NCI-H2107 treated with DMSO at 0.1 percent for 48 hours (cell line): ENCODE data around the gene MGAT5.

ENCODE experiments used
- DNase-seq: peaks from one replicate; lab custom pipeline; 2025; ENCODE audit not compliant: unreplicated experiment; lab: John Stamatoyannopoulos, UW

The MGAT5 gene, protein sequence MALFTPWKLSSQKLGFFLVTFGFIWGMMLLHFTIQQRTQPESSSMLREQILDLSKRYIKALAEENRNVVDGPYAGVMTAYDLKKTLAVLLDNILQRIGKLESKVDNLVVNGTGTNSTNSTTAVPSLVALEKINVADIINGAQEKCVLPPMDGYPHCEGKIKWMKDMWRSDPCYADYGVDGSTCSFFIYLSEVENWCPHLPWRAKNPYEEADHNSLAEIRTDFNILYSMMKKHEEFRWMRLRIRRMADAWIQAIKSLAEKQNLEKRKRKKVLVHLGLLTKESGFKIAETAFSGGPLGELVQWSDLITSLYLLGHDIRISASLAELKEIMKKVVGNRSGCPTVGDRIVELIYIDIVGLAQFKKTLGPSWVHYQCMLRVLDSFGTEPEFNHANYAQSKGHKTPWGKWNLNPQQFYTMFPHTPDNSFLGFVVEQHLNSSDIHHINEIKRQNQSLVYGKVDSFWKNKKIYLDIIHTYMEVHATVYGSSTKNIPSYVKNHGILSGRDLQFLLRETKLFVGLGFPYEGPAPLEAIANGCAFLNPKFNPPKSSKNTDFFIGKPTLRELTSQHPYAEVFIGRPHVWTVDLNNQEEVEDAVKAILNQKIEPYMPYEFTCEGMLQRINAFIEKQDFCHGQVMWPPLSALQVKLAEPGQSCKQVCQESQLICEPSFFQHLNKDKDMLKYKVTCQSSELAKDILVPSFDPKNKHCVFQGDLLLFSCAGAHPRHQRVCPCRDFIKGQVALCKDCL

DNA sequence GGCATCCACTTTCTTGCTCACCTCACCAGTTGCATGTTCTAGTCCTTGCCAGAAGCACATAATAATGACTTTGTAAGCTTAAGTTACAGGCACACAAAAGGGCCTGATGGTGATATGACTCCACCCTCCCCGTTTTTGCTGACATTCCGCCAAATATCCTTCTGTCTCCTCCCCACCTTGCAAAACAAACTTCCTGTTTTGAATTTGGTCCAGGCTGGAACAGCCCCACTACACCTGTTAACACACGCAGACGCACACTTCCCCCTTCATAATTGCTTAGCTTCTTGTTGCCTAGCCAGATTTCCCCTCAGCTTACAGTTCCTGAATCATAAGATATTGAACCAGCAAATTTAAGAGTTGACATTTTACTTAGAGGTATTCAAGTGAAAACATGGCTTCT is at the start of gene MGAT5:
TSS of gene MGAT5 (plus strand) at position 269 of the 400 bp plus-strand sequence. CDS start 332 bp downstream, outside the sequence.
- peak; percentile 76 for DNase-seq

DNA sequence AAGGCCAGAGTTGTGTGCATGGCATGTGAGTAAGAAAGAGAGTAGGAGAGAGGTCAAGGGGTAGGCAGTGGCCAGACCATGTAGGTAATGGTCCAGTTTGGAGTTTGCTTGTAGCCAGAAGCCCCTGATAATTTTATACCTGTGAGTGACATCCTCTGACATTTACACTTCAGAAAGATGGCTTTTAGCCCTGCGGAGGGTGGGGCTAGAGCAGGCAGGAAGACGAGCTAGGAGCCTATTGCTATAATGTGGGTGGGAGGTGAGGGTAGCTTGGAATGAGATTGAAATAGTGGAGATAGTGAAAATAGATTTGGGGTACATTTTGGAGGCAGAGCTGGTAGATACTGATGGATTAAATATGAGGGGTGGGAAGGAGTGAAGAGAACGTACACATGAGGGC is 48.8 kb upstream of the MGAT5 start:
- no peak for DNase-seq

DNA sequence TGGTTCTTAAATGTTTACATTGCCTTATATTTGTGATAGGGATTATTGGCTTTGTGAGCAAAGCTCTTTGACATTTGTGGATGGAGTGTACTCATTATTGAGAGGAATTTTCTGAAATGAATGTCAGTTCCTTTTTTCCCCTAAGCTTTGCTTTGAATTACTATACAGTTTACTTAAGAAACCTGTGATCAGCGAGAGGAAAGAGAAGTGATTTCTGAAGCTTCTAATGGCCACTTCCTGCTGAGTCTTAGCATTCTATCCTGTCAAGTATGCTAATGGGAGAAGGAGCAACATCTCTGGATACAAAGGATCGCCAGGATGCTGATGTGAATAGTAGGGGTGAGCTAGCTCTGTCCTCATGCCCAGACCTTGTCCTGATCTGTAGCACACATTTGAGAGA is 47.8 kb upstream of the MGAT5 start:
- no peak for DNase-seq

DNA sequence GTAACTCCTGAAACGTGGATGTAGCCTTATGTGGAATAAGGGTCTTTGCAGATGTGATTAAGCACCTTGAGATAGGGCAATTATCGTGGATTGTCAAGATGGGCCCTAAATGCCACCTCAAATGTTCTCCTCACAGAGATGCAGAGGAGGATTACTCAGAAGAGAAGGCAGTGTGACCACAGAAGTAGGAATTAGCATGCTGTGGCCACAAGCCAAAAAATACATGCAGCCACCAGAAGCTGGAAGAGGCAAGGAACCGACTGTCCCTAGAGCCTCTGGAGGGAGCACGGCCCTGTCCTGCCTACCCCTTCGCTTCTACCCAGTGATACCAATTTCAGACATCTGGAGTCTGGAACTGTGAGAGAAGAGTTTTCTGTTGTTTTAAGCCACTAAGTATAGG is 47.3 kb upstream of the MGAT5 start:
- DNase-seq, result no peak

DNA sequence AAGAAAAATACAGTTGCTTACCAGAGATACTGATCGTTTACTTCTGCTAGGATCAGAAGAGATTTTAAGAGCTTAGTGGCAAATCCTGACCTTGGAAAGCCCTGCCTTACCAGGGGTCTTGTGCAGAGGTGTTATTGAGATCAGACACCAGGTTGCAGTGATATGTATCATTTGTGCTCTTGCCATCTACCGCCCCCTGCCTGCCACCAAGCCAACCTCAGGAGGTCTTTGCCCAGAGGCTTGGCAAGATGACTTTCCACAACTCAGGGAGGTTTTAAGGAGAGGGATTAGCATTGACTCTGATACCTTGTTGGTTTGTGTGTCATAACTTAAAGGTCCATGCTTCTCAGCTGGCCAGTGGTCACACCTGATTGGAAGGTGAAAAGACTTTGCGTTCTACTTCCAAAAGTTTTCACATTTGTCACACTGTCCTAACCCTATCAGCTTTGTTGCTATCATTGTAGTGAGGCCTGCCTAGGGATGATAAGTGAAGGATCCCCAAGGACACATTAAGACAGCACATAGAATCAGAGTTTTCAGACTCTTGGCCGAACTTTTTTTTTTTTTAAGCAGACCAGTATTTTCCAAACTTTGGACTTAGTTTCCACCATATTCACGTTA is 46.2 kb upstream of the MGAT5 start:
- DNase-seq, result peak; percentile 7

DNA sequence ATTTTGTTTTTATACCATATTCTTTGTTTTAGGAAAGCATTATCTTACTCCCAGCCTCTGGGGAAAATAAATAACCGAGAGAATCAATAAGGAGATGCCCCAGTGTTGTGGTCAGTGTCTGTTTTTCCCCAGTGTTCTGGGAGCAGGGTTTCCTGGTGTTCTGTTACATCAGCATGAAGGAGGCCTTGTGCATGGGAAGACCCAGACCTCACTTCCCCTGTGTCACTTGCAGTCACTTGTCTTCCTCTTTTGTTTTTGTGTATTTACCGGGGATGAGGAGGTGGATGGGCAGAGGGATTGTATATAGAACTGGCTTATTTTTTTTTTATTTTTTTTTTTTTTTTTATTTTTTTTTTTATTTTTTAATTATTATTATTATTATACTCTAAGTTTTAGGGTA is 45.0 kb upstream of the MGAT5 start:
- no peak for DNase-seq

DNA sequence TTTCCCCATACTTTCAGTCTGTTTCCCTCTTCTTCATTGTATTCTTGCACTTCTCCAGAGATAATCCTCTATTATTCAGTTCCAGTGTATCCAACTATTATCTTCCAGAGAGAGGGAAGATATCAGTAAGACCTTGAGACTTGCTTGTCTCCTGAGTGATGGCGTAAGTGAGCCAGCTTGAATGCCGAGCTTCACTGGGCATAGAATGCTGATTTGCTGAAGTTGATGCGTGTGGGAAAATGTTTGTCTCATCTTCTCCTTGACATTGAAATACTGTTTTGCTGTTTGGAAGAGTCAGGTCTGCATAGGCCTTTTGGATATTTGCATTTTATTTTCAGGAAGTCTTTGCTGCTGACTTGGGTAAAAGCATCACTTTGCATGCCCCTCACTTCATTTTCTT is 41.1 kb upstream of the MGAT5 start:
- no peak for DNase-seq

DNA sequence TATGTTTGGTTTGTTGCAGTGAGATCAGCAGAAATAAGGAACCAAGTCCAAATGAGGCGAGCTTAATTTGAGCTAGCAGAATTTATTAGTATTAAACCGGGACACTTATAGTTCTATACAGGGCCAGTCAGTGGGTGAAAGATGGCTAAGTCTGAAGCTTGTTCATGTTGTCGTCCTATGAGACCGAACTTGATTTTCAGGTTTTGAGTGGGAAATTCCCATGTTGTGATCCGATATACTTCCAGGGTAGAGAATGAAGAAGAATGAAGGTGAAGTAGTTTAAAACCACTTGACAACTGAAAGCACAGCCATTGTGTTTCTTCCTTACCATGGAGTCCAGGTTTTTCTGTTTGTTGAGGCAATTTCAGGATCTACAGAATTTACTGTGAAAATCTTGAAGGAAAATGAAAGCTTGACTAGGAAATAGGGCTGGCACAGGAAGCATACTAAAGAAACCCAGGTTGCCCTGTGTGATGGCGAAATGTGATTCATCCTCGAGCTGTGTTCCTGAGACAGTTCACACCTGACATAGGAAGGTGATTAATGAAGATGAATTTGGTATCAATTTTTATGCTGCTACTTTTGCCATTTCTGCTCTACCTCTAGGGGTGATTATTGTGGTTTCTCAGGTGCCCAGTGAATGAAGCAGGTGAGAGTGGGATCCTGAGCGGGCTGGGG is 37.6 kb upstream of the MGAT5 start:
- DNase-seq, result no peak

DNA sequence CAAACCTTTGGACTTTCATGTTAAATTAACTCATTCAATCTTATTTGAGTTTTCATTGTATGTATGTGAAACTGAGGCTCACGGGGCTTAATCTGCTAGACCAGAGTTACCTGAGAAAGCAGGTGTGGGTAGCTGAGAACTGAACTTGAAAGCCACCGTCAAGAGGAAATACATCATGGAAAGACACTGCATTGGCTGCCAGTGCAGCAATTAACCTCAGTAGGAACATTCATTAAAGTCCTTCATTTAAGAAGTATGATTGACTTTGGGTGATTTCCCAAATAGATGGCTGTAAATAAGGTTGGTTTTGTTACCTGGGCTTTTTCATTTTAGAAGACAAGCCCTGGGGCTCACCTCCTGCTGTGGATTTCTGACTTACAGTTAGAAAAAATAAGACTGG is 36.5 kb upstream of the MGAT5 start:
- DNase-seq, result peak; percentile 13

DNA sequence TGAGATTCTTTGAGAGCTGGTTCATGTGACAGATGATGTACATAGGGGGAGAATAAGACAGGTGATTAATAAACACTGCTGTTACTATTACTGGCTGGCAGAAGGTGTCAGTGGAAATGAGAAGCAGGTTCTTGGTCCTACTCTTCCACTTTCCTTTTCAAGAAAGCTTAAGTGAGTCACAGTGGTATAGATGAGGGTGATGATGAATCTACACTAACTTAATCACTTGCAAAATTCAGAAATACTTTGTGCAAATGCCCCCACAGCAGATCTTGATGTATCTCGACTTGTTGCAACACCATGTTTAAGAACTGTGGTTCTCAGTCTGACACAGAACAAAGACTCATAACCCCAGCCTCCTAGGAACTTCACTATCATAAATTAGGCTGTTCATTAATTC is 35.9 kb upstream of the MGAT5 start:
- DNase-seq, result no peak

DNA sequence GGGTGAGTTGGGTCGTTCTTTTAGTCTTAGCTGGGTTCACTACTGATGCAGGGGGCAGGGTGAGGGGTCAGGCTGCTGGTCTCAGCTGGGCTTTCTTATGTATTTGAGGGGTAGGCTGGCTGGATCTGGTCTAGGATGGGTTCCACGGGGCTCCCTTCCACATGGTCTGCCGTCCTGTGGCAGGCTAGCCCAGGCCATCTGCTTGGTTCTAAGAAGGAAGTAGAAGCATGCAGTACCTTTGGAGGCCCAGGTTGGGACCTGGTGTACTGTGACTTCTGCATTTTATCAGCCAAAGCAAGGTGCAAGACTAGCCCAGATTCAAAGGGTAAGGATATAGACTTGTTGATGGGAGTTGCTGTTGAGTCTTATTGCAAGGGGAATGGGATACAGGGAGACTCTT is 35.5 kb upstream of the MGAT5 start:
- DNase-seq, result no peak

DNA sequence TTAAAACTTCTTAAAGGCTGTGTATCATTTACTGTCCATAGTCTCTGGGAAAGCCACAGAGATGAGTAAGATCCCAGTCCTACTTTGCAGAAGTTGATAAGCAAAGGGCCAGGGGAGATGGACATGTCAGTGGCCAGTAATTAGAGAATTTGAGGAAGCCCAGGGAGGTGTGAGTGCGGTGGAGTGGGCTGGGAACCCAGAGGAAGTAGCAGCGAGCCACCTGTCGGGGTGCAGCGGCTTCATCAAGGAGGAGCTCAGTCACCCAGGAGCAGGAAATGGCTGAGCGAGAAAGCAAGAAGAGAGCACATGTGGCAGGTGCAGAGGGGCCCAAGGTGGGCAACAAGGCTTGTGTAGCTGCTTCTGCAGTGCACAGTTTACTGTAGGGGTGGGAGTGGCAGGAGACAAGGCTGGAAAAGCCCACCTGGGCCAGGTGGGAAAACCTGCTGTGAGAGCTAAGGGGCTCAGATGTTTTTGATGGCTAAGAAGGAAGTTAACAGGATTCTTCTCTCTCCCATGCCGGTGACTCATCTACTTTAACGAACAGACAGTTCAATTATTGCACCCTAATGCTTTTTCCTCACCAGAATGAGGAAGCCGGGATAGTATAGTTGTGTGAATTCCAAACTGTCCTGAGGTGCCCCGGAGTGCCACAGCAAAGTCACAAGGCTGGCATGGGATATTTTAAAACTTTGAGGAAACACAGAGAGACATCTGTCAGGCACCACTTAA is 34.8 kb upstream of the MGAT5 start:
- no peak for DNase-seq

DNA sequence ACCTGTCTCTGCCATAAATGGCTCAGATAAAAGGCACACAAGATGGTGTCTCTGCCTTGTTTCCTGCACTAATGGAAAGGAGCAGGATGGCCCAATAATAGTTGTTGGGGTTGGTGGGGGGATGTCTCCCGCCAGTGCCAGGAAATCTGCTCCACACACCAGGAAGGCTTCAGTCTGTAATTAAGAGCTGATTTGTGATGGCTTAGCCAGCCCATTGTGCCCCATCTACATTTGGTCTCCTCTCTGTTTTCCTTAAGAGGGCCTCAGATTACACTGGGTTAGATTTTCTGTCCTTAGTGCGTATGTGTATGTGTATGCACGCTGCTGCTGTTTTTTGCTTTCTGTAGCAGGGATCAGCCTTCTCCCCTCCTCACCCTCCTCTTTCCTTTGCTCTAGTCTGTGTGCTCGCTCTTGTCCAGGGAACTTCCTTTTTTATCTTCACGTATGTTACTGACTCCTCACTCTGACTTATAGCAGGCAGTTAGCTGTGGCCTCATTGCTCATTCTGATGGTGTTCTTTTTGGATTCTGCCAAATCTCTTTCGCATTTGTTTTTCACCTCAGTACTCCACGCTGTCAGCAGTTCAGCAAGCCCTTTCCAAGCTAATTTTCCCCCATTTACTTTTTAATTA is 33.4 kb upstream of the MGAT5 start:
- no peak for DNase-seq

DNA sequence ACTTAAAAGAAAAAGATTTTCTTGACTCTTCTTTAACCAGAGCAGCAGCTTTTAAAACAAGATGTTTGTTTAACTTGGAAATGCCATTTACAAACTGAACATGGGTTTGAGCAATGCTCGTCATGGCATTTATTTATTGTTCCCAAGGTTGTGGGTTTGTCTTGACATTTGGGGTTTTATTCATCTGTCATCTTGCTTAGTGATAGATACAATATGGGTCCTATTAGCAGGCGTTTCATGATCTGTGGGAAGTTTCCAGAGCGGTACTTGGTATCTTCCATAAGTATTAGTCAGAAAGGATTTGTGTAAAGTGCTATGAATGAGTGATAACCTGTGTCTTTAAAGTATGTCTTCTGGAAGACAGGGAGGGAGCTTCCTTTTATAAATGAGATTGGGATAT is 29.9 kb upstream of the MGAT5 start:
- DNase-seq, result no peak

DNA sequence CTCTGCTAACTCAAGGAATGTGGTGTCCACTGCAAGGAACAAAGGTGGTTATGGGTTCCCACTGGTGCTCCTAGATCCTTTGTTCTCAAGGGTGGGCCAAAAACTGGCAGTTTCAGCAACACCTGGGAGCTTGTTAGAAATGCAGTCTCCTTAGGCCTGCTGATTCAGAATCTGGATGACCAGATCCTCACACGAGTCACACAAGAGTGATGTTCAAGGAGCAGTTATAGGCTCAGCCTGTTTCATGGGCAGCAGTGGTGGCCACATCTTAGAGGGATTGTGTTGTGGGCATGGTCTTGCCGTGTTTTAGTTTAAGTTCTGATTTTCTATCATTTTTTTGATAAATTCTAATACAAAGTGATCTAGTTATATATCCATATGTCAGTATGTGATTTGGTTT is 28.7 kb upstream of the MGAT5 start:
- DNase-seq, result no peak

DNA sequence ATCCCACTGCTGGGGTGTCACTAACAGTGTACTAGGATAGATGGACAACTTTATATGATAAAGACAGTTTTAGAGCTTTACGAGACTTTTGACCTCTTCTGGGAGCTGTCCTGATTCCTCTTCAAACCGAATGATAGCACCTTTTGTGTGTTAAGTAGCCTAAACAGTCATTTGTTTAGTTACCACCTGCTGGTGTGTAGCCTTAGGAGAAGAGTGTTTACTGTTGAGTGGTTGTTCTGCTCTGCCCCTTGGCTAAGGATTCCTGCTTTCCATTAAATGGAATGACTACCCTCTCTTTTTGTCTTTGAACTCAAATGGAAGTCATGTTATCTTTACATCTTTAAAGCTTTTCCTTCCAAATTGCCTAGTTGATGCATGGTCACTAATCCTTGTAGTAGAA is 28.0 kb upstream of the MGAT5 start:
- DNase-seq, result peak; percentile 11

DNA sequence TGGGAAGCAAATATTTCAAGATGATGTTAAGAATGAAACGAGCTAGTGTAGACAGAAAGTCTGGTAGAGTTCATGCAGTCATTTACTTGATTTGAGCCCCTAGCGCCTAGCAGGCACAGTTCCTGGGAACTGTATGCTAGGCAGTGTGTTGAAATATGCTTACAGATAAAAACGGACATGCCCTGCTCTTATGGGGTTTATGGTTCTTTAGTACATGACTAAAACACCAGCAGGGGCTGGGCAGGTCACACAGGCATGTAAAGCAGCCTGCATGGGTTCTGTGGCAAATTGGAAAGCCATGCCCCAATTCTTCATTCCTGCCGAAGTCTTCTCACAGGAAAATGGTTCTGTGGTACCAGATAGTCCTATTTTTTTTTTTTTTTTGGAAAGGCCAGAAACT is 27.3 kb upstream of the MGAT5 start:
- no peak for DNase-seq

DNA sequence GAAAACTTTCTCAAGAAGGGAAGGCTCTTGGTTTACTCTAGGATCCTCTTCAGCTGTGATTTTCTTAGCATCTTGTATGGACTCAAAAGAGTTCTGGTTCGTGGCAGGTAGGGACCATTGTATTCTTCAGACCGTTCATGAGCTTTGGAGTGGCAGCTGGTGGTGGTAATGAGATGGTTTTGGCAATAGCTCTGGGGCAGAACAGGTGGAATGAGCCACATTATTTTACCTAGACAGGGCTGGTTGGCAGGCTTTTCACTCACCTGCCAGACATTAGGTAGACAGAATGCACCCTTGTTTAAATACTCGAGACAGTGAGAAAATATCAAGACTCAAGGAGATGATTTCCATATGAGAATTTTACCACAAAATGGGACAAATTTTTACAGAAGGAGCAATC is 26.2 kb upstream of the MGAT5 start:
- DNase-seq, result peak; percentile 59

DNA sequence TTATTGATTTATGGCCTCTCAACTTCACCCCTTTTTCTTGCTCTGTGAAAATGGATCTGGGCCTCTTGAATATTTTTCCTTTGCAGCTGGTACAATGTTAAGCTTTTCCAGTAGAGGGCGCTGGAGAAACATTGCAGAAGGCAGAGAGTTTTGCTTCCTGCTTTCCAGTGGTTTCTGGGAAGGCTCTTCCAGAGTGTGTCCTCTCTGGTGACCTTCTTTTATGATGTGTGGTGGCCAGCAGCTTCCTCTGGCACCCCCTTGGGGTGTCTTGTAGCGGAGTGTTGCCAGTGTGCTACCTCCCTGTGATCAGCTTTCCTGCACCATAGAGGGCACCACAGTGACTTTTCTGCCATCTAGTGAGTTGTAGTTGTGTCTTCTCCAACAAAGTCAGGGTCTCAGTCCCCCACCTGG is 25.4 kb upstream of the MGAT5 start:
- no peak for DNase-seq

DNA sequence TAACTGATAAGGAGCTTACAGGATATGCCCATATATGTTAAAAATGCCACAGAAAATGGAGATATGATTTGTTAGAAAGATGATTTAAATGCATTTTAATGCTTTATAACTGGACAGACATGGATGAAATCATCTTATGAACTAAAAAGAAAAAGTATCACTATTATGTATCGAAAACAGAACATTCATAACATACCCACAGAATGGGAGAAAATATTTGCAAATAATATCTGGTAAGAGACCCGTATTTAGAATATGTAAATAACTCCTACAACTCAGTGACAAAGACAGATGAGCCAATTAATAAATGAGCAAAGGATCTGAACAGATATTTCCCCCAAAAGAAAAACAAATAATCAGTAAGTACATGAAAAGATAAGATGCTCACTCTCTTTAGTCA is 24.3 kb upstream of the MGAT5 start:
- DNase-seq, result no peak
